DND-41 (cell line): ENCODE data around the gene LIMS2.

Experiments
- ATAC-seq: fragments of 200-7000 bp; cut with Tn5 transposase; 3 replicates; pipeline ENCODE4 v1.9.1; 2021; ENCODE audit warnings: low read depth; ENCODE audit not compliant: insufficient read depth
- DNase-seq: peaks from one replicate; pipeline ENCODE4 v3.0.0-alpha.2; 2020
- H2AFZ ChIP-seq: 2 replicates; pipeline ENCODE4 v1.6.0; 2012; ENCODE audit warnings: low read depth, low read length
- H3K27ac ChIP-seq: 2 replicates; pipeline ENCODE4 v1.5.1; 2012; ENCODE audit warnings: low read length, inconsistent platforms
- H3K27me3 ChIP-seq: fragments of 200-600 bp; sonication (generic); 2 replicates; pipeline ENCODE4 v1.6.0; 2012; ENCODE audit warnings: low read length, mild to moderate bottlenecking, inconsistent platforms; ENCODE audit not compliant: insufficient read depth, poor library complexity
- H3K36me3 ChIP-seq: 2 replicates; pipeline ENCODE4 v1.5.1; 2012; ENCODE audit warnings: low read length, inconsistent platforms; ENCODE audit not compliant: insufficient read depth
- H3K4me1 ChIP-seq: 2 replicates; pipeline ENCODE4 v1.5.1; 2012; ENCODE audit warnings: mild to moderate bottlenecking, low read length; ENCODE audit not compliant: insufficient read depth
- H3K4me2 ChIP-seq: 2 replicates; pipeline ENCODE4 v1.6.0; 2012; ENCODE audit warnings: mild to moderate bottlenecking, moderate library complexity, low read length, inconsistent platforms; ENCODE audit not compliant: insufficient read depth
- H3K4me3 ChIP-seq, 2 experiments: fragments of 200-600 bp in 1 of 2; shearing (Covaris generic) in 1 of 2; 2 replicates each; pipeline ENCODE4 v1.5.1; 2012 to 2016; ENCODE audit warnings: inconsistent platforms in 2 of 2, low read length in 2 of 2, mild to moderate bottlenecking in 2 of 2, low read depth in 1 of 2, moderate library complexity in 1 of 2
- H3K79me2 ChIP-seq: 2 replicates; pipeline ENCODE4 v1.6.0; 2012; ENCODE audit warnings: low read length, inconsistent platforms; ENCODE audit not compliant: insufficient read depth
- H3K9ac ChIP-seq: 2 replicates; pipeline ENCODE4 v1.6.0; 2012; ENCODE audit warnings: low read depth, mild to moderate bottlenecking, inconsistent platforms, low read length, moderate library complexity
- H3K9me3 ChIP-seq: 2 replicates; pipeline ENCODE4 v1.5.1; 2012; ENCODE audit warnings: low read length, moderate library complexity, mild to moderate bottlenecking, inconsistent platforms; ENCODE audit not compliant: insufficient read depth, severe bottlenecking
- H4K20me1 ChIP-seq: 2 replicates; pipeline ENCODE4 v1.6.0; 2012; ENCODE audit warnings: low read length; ENCODE audit not compliant: insufficient read depth
- CTCF ChIP-seq: IDR thresholded peaks from 2 replicates; pipeline ENCODE4 v1.5.1; 2012; ENCODE audit warnings: borderline replicate concordance, low read length, moderate library complexity, mild to moderate bottlenecking; ENCODE audit not compliant: poor library complexity, severe bottlenecking; ENCODE audit errors: extremely low read depth
- EZH2 ChIP-seq: IDR thresholded peaks from 3 replicates; pipeline ENCODE4 v1.6.1; 2012; ENCODE audit warnings: borderline replicate concordance, low read depth, mild to moderate bottlenecking, moderate library complexity, low read length, inconsistent platforms; ENCODE audit not compliant: severe bottlenecking

Gene LIMS2

DNA sequence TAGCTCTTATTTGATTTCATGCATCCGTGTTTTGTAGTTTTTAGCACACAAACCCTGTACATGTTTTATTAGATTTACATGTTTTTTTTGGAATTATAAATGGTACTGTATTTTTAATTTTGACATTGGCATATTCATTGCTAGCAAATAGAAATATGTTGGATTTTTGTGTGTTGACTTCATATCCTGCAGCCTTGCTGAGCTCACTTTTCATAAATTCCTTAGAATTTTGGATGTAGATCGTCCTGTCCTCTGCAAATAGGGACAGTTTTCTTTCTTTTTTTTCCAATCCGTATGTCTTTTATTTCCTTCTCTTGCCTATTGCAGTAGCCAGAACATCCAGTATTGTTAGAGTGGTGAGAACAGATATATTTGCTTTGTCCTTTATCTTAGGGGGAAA, 76.1 kb downstream of the LIMS2 start:
- Histone ChIP-seq H3K27ac (peak overlapping the region; percentile 97), H4K20me1 (no peaks in the 10 kb centered on the region), H3K79me2 (peaks cover 46% of the 10 kb centered on the region), H3K9ac (peak overlapping the region; percentile 57), H3K9me3 (peaks cover 29% of the 10 kb centered on the region), H3K27me3 (no peaks in the 10 kb centered on the region), H3K4me1 (peaks cover 85% of the 10 kb centered on the region), H3K4me2 (peak overlapping the region; percentile 30), H3K4me3 (peak overlapping the region; percentile 19 to 47; a peak in 3 of 4 replicates), H3K36me3 (peaks cover 23% of the 10 kb centered on the region), H2AFZ (no peak overlapping the region)
- DNase-seq (no peak), ATAC-seq (no peak)
- TF ChIP-seq CTCF = no peak
- no peak for TF ChIP-seq EZH2

GRCh38 chr2:127598711-127599110, 76.6 kb downstream of the LIMS2 start:
- Histone ChIP-seq H3K4me3 (peak overlapping the region; percentile 19 to 47; a peak in 3 of 4 replicates), H3K9ac (peak overlapping the region; percentile 57), H3K9me3 (peaks cover 29% of the 10 kb centered on the region), H3K79me2 (peaks cover 44% of the 10 kb centered on the region), H3K27ac (peak overlapping the region; percentile 97), H3K4me2 (peak overlapping the region; percentile 30; the same call in 1 of the 2 replicates), H4K20me1 (no peaks in the 10 kb centered on the region), H3K36me3 (peaks cover 23% of the 10 kb centered on the region), H3K27me3 (no peaks in the 10 kb centered on the region), H2AFZ (no peak overlapping the region), H3K4me1 (peaks cover 85% of the 10 kb centered on the region)
- ATAC-seq (no peak), DNase-seq (no peak)
- TF ChIP-seq CTCF (no peak), EZH2 (no peak)

- Histone ChIP-seq H3K4me1 (peaks cover 85% of the 10 kb centered on the region), H3K27ac (peak overlapping the region; percentile 97), H3K4me3 (peak overlapping the region; percentile 19 to 47; a peak in 3 of 4 replicates), H3K9me3 (peaks cover 22% of the 10 kb centered on the region), H3K27me3 (no peaks in the 10 kb centered on the region), H3K36me3 (peaks cover 20% of the 10 kb centered on the region), H3K4me2 (peak overlapping the region; percentile 30), H3K9ac (peak overlapping the region; percentile 57), H2AFZ (peak overlapping the region; percentile 13; the same call in 1 of the 2 replicates), H4K20me1 (no peaks in the 10 kb centered on the region), H3K79me2 (peaks cover 38% of the 10 kb centered on the region)
- DNase-seq (no peak), ATAC-seq (peak; percentile 41; the same call in 2 of the 3 replicates)
- TF ChIP-seq CTCF (no peak), EZH2 (no peak)
Observed at GRCh38 chr2:127597984-127598380, 77.3 kb downstream of the LIMS2 start.
